ENCODE data around the gene RERE. TPM values are rescaled to one million over a fixed set of nuclear protein-coding genes. Genes with fewer than 3 reads are reported as not detected.

RERE gene
- total RNA-seq, 1 experiment from 2014 or later: 40.6 TPM

DNA sequence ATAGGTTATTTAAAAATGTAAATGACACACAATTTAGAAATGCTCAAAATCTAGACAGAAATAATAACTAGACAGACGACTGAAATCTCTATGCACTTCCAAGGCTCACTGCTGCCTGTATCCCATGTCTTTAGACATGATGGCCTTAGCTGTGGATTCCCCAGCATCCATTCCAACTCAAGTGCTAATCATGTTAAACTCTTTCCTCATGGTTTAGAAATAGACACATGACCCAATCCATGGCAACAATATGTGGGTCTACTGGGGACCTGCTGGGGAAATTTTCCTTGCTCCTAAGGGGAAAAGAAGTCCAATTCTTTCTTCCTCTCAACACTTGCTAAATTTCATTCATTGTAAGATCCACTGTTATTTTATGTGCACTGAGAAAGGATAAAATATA, 311.0 kb downstream of the RERE start:
- BruUV-seq (replicated peaks): no TSS peak
- H3K27ac ChIP-seq (ENCODE audit: low read depth, low read length): no peak overlapping the region
- no peaks in the 10 kb centered on the region for H4K20me1 ChIP-seq (ENCODE audit: insufficient read depth)
- DNase-seq (ENCODE audit: low read depth, low spot score) (no peak), ATAC-seq (no peak)
- H3K9me2 ChIP-seq (ENCODE audit: insufficient read depth): no peaks in the 10 kb centered on the region
- no peaks in the 10 kb centered on the region for H3K9me3 ChIP-seq (ENCODE audit: control insufficient read depth in 1 of 2, insufficient read depth in 1 of 2, low read depth in 1 of 2, low read length in 2 of 2)
- H3K4me3 ChIP-seq (replicated peaks in 1 of 2; ENCODE audit: low read depth in 1 of 2, low read length in 2 of 2): no peak overlapping the region
- no peaks in the 10 kb centered on the region for H3K79me2 ChIP-seq (ENCODE audit: insufficient read depth, low read length)
- no peaks in the 10 kb centered on the region for H3K36me3 ChIP-seq (ENCODE audit: control insufficient read depth in 1 of 2, insufficient read depth in 2 of 2, low read length in 2 of 2)
- intact Hi-C loops (cut with micrococcal nuclease): no loop called here
- H3K9ac ChIP-seq (ENCODE audit: low read length): no peak overlapping the region
- H3K27me3 ChIP-seq (ENCODE audit: insufficient read depth, low read length): no peaks in the 10 kb centered on the region
- ChIA-PET RAD21 (ENCODE audit: low non-redundant PET in 1 of 2, low total read pairs in 2 of 2, uncharacterized antibody in 2 of 2, unreplicated experiment in 2 of 2) (no interaction called here), POLR2A (interaction anchor here (1.2 kb wide), 1 partner anchor 19 kb away, joined by 4 read pairs; no protein-coding TSS in a partner anchor), CTCF (no interaction called here)
- TF ChIP-seq RAD21 (IDR thresholded peaks at IDR 0.05; ENCODE audit: low read depth) (no peak), ELF1 (IDR thresholded peaks at IDR 0.05; ENCODE audit: borderline replicate concordance, low read depth) (no peak), CEBPB (IDR thresholded peaks at IDR 0.05; ENCODE audit: low read depth) (no peak), SP1 (IDR thresholded peaks at IDR 0.05; ENCODE audit: low read depth) (no peak), ATF3 (IDR thresholded peaks at IDR 0.05) (no peak), EZH2phosphoT487 (IDR thresholded peaks at IDR 0.05; ENCODE audit: borderline replicate concordance) (no peak), POLR2A (IDR thresholded peaks at IDR 0.05; ENCODE audit: borderline replicate concordance, extremely low read depth, insufficient read depth, insufficient read length) (no peak), ZNF274 (IDR thresholded peaks at IDR 0.05; ENCODE audit: low read depth, low read length) (no peak), ZFX (IDR thresholded peaks at IDR 0.05) (no peak), EGR1 (IDR thresholded peaks at IDR 0.05; ENCODE audit: low read depth) (no peak), SRF (IDR thresholded peaks at IDR 0.05; ENCODE audit: low read depth) (no peak), POLR2AphosphoS5 (IDR thresholded peaks at IDR 0.05; ENCODE audit: low read depth, low read length) (no peak), YY1 (IDR thresholded peaks at IDR 0.05; ENCODE audit: extremely low read depth, insufficient replicate concordance, low read depth, low read length) (no peak), SIN3A (IDR thresholded peaks at IDR 0.05; ENCODE audit: low read depth) (no peak), ZBTB33 (IDR thresholded peaks at IDR 0.05; ENCODE audit: extremely low read depth, insufficient replicate concordance, low read length) (no peak), CTCF (IDR thresholded peaks at IDR 0.05 in 2 of 3, conservative IDR thresholded peaks at IDR 0.05 in 1 of 3; ENCODE audit: borderline replicate concordance in 1 of 3, insufficient read depth in 1 of 3, low read depth in 2 of 3, low read length in 2 of 3) (no peak), FOSL1 (IDR thresholded peaks at IDR 0.05; ENCODE audit: low read depth) (no peak), TCF7L2 (IDR thresholded peaks at IDR 0.05; ENCODE audit: borderline replicate concordance, extremely low read depth, insufficient read depth, insufficient read length) (no peak), CBX3 (IDR thresholded peaks at IDR 0.05; ENCODE audit: low read depth) (no peak)
- no peak overlapping the region for H3K4me2 ChIP-seq (ENCODE audit: low read length)
- no peak overlapping the region for H2AFZ ChIP-seq (ENCODE audit: low read depth, low read length, poor library complexity, severe bottlenecking)
- no peaks in the 10 kb centered on the region for H3K4me1 ChIP-seq (ENCODE audit: control insufficient read depth in 1 of 2, insufficient read depth in 2 of 2, low read length in 2 of 2)
